Right lobe of liver (tissue), 4 donors: ENCODE data around the gene MINK1.
A peak's percentile ranks its signal among the peaks of the same experiment; 100 is the strongest.

ENCODE experiments used
- CTCF ChIP-seq, 4 donors: fragments of 200-600 bp in 3 of 4; fragments of 450-650 bp in 1 of 4; IDR thresholded peaks; one replicate each; pipeline versions ENCODE4 v1.5.1 to v1.8.0; 2016 to 2022; ENCODE audit warnings: antibody characterized with exemption in 4 of 4, mild to moderate bottlenecking in 2 of 4
- POLR2A ChIP-seq: fragments of 450-650 bp; IDR thresholded peaks from one replicate; pipeline ENCODE4 v1.6.1; 2017; ENCODE audit warnings: antibody characterized with exemption, mild to moderate bottlenecking
- donor health status: DM: no; HTN: no; CAD: no.
- donor health status: DM: no; HTN: no; CAD: no.
- donor health status: DM: no; HTN: yes; CAD: no.

- TF ChIP-seq CTCF (IDR thresholded peaks at IDR 0.05) (no peak), POLR2A (peak; percentile 28)
Measured at GRCh38 chr17:4899341-4900230, 66.4 kb downstream of the MINK1 start, which contains the start of gene C17orf107.
